GM19193 (cell line): ENCODE data around the gene ZBTB33.

Experiments used
- POLR2A ChIP-seq: IDR thresholded peaks from 4 replicates; pipeline ENCODE4 v1.6.1; 2011; ENCODE audit not compliant: insufficient read depth, insufficient read length; ENCODE audit errors: extremely low read depth

Gene ZBTB33

DNA sequence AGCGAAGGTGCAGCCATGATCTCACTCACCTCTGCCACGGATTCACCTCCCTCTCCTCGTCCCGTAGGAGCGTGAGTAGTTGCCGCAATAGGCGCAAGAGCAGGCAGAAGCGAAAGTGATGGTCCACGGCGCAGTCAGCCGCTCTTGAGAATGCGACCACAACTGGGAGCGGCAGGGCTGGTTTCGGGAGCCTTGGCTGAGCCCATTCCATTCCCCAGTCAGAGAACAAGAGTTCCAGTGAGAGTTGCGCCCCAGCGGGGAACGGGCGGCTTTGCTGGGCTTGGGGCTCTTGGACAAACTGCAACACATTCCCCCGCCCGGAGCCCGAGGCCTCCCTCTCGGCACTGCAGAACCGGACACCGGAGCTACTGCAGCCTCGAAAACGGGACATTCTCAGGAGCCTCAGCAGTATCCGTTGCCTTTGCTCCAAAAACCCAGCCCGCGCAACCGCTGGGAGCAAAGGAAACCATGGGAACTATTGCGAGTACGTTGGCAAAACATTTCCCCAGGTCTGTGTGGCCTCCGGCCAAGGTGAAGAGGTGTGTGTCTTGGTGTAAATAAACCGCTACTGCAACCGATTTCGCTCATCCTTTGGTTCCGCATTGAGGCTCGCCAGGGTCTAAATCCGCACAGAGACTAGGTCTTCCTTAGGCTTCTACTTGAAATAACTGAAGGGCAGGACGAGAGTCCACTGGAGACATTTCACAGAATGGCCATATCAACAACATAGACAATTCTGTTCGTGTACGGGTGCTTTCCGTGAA is 5.7 kb upstream of the ZBTB33 start:
- peak; percentile 44 for TF ChIP-seq POLR2A

DNA sequence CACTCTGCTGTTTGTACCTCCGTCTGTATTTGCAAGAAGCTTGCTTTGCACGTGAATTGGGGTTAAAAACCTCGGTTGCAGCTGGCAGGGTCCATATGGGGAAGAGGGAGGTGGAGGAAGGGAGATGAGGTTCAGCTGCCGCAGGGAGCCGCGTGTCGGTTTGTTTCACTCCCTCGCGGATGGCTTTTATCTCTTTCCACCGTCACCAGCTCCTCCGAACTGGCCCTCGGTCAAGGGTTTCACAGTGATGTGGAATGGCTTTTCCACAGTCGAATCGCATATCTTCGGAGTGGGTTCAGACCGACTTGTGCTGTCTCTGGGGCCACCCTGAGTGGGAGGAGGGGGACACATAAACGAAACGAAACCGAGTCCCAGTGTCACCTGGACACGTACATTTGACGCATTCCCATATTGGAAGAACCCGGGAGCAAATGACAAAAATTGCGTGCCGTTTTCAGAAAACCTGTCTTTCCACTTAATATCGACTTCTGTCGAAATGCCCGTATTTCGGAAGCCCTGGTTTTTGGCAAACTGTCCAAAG is 929 bp downstream of the ZBTB33 start:
- peak; percentile 8 for TF ChIP-seq POLR2A

DNA sequence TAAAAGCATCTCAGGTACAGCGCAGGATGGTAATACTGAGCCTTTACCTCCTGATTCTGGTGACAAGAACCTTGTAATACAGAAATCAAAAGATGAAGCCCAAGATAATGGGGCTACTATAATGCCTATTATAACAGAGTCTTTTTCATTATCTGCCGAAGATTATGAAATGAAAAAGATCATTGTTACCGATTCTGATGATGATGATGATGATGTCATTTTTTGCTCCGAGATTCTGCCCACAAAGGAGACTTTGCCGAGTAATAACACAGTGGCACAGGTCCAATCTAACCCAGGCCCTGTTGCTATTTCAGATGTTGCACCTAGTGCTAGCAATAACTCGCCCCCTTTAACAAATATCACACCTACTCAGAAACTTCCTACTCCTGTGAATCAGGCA is 3.2 kb downstream of the ZBTB33 start:
- no peak for TF ChIP-seq POLR2A

DNA sequence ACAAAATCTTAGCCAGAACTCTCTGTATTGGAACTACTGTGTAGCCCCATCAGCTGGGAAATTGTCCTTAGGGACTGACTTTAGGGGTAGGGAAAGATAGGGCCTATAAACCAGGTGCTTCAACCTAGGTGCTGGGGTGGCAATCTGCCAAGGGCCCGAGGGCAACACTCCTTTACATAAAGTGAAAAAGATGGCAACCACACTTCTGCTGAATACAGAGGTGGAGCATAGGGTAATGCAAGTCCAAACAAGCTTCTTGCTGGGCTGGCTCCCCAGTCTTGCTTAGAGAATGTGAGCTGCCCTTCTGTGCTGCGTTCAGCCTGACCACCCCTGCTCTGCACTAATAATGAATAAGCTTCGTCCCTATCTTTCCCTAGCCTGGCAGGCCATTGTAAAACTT is 9.8 kb downstream of the ZBTB33 start:
- no peak for TF ChIP-seq POLR2A

DNA sequence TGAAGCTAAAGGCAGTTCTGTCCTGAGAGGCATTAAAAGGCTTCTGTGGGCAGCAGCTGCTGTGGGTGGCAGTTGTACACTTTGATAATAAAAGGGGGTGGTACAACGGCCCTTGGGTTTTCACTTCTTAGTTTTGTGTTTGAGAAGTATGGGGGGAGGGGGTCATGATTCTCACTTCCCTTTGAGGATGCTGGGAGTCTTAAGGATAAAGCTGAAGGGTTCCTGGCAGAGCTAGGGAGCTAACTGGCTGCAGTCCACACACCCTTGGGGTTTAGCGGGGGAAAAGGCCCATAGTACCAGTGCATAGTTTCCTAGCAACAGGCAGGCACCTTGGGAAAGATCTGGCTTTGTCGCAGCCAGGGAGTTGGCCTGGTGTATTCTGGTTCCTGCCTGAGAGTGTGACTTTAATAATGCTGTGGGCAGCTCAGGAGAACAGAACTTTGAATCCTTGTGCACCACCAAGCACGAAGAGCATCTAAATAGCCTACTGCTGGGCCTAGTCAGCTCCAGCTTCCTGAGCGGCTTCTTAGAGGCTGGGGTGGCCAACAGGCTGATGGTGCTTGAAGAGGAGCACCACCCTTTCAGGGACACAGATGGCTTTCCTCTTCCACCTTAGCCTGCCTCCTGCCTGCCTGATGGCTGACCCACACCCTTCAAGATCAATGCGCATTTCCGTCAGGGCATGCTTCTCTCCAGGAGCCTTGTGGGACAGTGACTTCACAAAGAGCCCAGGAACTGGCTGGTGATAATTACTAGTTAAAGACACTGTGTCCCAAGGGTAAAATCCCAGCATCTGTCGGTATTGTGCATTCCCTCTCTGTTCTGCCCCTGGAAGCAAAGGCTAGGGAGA is 12.5 kb downstream of the ZBTB33 start:
- TF ChIP-seq POLR2A, result no peak

DNA sequence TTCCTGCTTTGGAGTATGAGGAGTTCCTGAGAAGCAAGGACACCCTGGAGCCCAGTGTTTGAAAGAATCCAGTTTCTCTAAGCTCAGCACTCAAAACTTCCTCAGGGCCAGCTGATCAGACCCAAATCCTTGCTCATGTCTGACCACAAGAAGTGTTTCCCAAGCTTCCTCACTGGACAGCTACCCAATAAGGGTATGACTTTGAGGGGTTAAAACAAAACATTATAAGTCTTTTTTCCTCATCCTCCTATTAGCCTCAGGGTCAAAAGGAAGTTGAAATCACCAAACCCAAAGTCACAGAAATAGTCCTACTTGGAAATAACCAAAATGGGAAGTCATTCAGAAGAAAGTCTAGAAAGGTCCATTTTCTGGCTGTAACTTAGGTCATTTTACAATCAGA is 13.7 kb downstream of the ZBTB33 start:
- no peak for TF ChIP-seq POLR2A

DNA sequence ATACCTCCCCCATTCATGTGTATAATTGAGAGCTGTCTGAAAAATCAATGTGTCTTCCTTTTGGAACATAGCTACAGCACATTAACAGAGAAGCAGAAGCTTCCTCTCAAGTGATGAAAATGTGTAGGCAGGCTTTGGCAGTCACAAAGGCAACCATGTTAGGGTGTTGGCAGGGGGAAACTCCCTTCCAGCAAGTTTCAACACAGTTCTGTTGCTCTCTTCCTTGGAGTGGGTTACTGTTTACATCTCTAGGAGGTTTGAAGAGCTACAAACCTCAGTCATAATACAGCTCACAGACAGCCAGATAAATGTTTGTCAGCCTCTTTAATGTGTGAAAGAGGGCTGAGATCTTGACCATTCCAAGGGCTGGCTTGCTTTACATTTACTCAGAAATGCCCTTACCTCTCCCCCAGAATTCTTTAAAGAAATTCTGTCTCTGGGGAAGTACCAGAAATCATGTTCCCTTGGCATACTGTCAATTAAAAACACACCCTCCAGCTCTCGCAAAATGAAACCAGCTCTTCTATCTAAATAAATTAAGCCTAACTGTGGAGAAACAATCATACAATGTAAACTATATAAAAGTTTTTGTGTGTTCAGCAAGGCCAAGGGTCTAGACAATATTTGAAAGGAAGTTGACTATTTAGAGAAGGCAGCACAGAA is 18.9 kb downstream of the ZBTB33 start:
- TF ChIP-seq POLR2A, result no peak

DNA sequence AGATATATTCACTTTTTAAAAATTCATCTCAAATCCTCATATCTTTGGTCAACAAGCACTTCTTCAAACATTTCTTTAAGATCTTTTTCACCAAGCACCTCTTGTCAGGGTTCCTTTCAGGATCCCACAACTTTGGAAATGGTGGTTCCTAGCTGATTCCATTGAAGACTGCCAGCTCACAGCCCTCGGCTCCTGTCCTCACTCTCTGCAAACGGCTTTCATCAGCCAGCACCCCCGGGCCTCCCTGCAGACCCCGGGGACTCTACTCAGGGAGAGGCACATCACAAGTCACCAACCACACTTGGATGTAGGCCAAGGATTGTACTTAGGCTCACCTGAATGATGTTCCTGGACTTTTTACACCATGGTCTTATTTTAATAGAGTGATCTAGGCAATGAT is 20.0 kb downstream of the ZBTB33 start:
- no peak for TF ChIP-seq POLR2A

DNA sequence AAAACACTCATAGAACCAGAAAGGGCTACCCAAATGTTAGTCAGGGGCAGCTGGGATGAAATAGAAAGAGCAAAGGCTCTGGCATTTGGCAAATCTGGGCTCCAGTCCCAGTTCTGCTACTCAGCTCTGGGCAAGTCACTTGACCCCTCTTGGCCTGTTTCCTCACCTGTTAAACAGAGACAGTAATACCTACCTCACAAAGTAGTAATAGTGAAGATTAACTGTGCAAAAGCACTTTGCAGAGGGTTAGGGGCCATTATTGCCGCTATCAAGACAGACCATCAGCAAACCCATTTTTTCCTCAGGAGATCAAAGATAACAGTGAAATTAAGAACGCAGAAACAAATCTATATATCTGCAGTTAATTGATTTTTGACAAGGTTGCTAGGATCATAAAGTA is 20.6 kb downstream of the ZBTB33 start:
- TF ChIP-seq POLR2A, result no peak

DNA sequence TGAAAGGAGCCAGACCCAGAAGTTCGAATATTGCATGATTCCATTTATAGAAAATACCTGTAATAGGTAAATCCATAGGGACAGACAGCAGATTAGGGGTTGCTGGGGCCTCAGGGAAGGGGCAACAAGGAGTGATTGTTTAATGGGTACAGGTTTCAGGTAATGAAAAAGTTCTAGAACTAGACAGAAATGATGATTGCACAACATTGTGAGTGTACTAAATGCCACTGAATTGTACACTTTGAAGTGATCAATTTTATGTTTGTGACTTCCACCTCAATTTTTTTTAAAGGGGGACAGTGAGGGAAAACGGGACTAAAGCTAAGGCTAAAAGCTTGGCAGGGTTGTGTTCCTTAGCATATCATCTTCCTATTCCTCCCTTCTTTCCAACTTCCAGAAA is 23.5 kb downstream of the ZBTB33 start:
- no peak for TF ChIP-seq POLR2A

DNA sequence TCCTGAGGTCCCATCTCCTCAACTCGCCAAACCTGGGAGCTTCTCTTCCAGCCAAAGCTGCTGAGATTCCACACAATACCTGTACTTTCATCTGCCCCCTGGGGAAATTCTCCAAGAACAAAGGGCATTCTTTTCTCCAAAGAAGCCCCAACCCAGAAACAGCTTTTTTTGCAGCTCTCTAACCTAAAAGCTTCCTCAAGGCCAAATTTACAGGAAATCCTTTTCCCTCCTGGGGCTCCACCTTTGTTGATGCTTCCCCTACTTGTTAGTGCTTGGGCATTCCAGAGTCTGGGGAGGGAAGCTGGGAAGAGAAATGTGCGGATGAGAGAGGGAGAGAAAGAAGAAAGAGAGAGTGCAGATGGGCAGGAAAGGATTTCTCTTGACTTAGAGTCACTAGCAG is 24.3 kb downstream of the ZBTB33 start:
- TF ChIP-seq POLR2A, result no peak

DNA sequence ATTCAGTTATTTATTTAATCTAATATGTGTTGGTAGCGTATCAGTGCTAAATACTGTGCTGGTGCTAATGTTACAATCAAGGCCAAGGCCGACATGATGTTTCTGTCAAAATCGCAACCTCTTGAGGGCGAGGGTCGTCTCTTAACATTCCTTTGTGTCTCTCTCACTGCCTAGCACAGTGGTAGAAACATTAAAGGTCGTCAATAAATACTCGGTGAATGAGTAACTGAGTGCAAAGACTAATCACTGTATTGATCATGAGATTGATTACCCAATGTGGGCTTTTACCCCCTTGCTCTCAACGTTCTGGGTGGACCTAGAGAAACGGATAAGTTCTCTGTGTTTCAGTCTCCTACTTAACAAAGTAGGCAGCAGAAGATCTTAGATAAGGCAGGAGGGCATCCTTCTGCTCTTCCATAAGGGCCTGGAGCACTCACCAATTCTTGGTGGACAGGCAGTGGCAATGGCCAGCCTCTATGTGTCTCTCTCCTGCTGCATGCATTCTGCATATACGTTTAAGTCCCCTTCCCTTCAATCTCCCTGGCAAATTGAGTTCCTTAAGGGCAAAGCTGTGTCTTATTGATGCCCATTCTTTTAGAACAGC is 30.5 kb downstream of the ZBTB33 start:
- no peak for TF ChIP-seq POLR2A

DNA sequence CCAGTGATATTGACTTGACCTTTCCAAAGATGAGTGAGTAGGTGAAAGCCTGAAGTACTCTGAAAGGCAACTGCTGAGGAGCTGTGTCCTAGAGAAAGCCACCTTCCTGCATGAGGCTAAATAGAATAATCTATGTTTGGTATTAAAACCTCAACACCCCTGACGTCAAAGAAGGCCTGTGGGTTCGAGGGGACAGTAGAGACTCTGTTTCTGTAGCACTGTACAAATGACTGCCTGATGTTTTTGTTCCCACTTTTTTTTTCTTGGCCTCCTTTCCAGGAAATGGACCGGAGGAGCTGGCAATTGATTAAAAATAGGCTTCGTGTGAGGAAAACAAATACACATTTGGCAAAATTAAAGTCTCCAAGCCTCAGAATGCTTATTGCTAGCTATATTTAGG is 31.1 kb downstream of the ZBTB33 start:
- TF ChIP-seq POLR2A, result no peak

DNA sequence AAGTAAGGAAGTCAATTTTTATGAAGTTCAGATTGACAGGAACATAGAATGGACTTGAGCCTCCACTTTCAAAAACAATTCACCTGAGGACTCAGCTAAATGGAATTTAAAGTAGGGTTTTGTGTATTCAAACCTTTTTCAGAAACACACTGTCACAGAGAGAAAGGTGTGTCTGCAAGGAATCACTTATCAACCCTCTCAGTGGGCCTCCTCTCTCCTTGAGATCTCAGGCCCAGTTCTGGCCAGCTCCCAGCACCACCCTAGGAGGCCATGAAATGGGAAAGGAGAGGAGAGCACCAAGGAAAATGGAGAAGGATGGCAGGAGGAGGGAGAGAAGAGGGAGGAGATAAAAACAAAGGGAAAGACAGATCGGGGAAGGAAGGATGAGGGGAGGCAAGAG is 32.1 kb downstream of the ZBTB33 start:
- TF ChIP-seq POLR2A, result no peak
